ENCODE results near the gene SIPA1L3. TPM values are rescaled to one million over a fixed set of nuclear protein-coding genes. Genes with fewer than 3 reads are reported as not detected.

The SIPA1L3 gene
- total RNA-seq, 1 experiment from 2014 or later: 19.9 TPM

DNA sequence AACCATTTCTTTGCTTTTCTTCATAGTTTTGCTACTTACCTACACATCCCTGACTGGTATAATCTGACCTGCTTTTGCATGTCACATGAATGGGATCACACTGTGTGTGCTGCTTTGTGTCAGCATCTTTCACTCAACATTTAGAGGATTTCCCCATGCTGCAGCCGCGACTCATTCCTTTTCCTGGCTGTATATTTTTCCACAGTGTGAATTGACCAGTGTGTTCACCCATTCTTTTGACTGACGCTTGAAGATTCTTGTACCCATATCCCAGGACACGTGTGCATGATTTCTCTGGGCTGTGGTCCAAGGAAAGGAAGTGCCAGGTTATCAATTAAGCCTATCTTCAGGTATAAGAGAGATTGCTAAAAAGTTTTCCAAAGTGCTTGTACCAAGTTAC, 198.6 kb downstream of the SIPA1L3 start:
- ChIA-PET POLR2A (ENCODE audit: low non-redundant PET) (no interaction called here), CTCF (no interaction called here)
- no peaks in the 10 kb centered on the region for H3K9me3 ChIP-seq (ENCODE audit: low read depth, low read length, poor library complexity, severe bottlenecking)
- BruUV-seq (replicated peaks): no TSS peak
- no peaks in the 10 kb centered on the region for H3K36me3 ChIP-seq (ENCODE audit: insufficient read depth, low read length, poor library complexity, severe bottlenecking)
- H3K4me3 ChIP-seq (ENCODE audit: low read depth, low read length, poor library complexity, severe bottlenecking): no peak overlapping the region
- no peaks in the 10 kb centered on the region for H3K4me1 ChIP-seq (ENCODE audit: insufficient read depth, low read length, poor library complexity, severe bottlenecking)
- H3K27me3 ChIP-seq (replicated peaks; ENCODE audit: insufficient read depth, low read depth, low read length, poor library complexity): no peaks in the 10 kb centered on the region
- no peak overlapping the region for H3K27ac ChIP-seq (ENCODE audit: low read depth, low read length, poor library complexity, severe bottlenecking)
- no peak for DNase-seq (ENCODE audit: low spot score)
- intact Hi-C loops (cut with micrococcal nuclease; ENCODE audit: unreplicated experiment): no loop called here
- TF ChIP-seq EZH2 (IDR thresholded peaks at IDR 0.05; ENCODE audit: borderline replicate concordance, low read depth, low read length, poor library complexity, severe bottlenecking): no peak
- TF ChIP-seq, protein P1, sequence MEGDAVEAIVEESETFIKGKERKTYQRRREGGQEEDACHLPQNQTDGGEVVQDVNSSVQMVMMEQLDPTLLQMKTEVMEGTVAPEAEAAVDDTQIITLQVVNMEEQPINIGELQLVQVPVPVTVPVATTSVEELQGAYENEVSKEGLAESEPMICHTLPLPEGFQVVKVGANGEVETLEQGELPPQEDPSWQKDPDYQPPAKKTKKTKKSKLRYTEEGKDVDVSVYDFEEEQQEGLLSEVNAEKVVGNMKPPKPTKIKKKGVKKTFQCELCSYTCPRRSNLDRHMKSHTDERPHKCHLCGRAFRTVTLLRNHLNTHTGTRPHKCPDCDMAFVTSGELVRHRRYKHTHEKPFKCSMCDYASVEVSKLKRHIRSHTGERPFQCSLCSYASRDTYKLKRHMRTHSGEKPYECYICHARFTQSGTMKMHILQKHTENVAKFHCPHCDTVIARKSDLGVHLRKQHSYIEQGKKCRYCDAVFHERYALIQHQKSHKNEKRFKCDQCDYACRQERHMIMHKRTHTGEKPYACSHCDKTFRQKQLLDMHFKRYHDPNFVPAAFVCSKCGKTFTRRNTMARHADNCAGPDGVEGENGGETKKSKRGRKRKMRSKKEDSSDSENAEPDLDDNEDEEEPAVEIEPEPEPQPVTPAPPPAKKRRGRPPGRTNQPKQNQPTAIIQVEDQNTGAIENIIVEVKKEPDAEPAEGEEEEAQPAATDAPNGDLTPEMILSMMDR (conservative IDR thresholded peaks at IDR 0.05; ENCODE audit: low read depth, low read length): no peak

DNA sequence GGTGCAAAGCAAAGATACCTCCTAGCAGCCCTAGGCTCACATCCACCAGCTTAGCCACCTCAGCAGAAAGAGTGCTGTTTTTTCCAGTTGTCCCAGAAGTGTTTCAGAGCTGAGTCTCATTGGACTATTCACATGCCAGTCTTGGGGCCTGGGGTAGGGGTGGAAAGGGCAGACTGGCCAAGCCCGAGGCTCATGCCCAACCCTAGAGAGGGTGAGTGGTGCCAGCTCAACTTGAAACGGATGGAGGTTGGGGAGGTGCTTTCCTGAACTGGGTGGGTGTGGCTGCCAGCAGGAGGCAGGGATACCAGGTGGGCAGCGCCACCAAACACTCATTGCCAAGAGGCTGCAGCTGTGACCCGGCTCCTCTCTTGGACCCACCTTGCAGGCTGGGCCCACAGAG, 200.1 kb downstream of the SIPA1L3 start:
- no peak overlapping the region for H3K27ac ChIP-seq (ENCODE audit: low read depth, low read length, poor library complexity, severe bottlenecking)
- H3K4me1 ChIP-seq (ENCODE audit: insufficient read depth, low read length, poor library complexity, severe bottlenecking): no peaks in the 10 kb centered on the region
- BruUV-seq (replicated peaks): no TSS peak
- ChIA-PET POLR2A (ENCODE audit: low non-redundant PET) (no interaction called here), CTCF (no interaction called here)
- no peaks in the 10 kb centered on the region for H3K36me3 ChIP-seq (ENCODE audit: insufficient read depth, low read length, poor library complexity, severe bottlenecking)
- TF ChIP-seq, protein P1 (conservative IDR thresholded peaks at IDR 0.05; ENCODE audit: low read depth, low read length): no peak
- no peak for TF ChIP-seq EZH2 (IDR thresholded peaks at IDR 0.05; ENCODE audit: borderline replicate concordance, low read depth, low read length, poor library complexity, severe bottlenecking)
- intact Hi-C loops (cut with micrococcal nuclease; ENCODE audit: unreplicated experiment): no loop called here
- H3K9me3 ChIP-seq (ENCODE audit: low read depth, low read length, poor library complexity, severe bottlenecking): no peaks in the 10 kb centered on the region
- DNase-seq (ENCODE audit: low spot score): no peak
- no peak overlapping the region for H3K4me3 ChIP-seq (ENCODE audit: low read depth, low read length, poor library complexity, severe bottlenecking)
- H3K27me3 ChIP-seq (replicated peaks; ENCODE audit: insufficient read depth, low read depth, low read length, poor library complexity): no peaks in the 10 kb centered on the region

DNA sequence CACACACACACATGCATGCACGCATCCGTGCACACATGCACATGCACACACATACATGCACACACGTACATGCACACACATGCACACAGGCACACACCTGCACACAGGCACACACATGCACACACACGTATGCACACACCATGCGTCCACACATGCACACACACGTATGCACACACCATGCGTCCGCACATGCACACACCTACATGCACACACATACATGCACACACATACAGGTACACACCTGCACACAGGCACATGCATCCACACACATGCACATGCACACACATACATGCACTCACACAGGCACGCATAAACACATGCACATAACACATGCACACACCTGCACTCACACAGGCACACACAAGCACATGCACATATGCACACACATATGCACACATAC, 204.9 kb downstream of the SIPA1L3 start:
- no peak overlapping the region for H3K27ac ChIP-seq (ENCODE audit: low read depth, low read length, poor library complexity, severe bottlenecking)
- H3K4me3 ChIP-seq (ENCODE audit: low read depth, low read length, poor library complexity, severe bottlenecking): no peak overlapping the region
- H3K36me3 ChIP-seq (ENCODE audit: insufficient read depth, low read length, poor library complexity, severe bottlenecking): no peaks in the 10 kb centered on the region
- no peak for DNase-seq (ENCODE audit: low spot score)
- no peaks in the 10 kb centered on the region for H3K9me3 ChIP-seq (ENCODE audit: low read depth, low read length, poor library complexity, severe bottlenecking)
- BruUV-seq (replicated peaks): no TSS peak
- ChIA-PET POLR2A (ENCODE audit: low non-redundant PET) (no interaction called here), CTCF (no interaction called here)
- intact Hi-C loops (cut with micrococcal nuclease; ENCODE audit: unreplicated experiment): no loop called here
- H3K27me3 ChIP-seq (replicated peaks; ENCODE audit: insufficient read depth, low read depth, low read length, poor library complexity): no peaks in the 10 kb centered on the region
- TF ChIP-seq, protein P1 (conservative IDR thresholded peaks at IDR 0.05; ENCODE audit: low read depth, low read length): no peak
- no peak for TF ChIP-seq EZH2 (IDR thresholded peaks at IDR 0.05; ENCODE audit: borderline replicate concordance, low read depth, low read length, poor library complexity, severe bottlenecking)
- H3K4me1 ChIP-seq (ENCODE audit: insufficient read depth, low read length, poor library complexity, severe bottlenecking): no peaks in the 10 kb centered on the region

Measured in A673 (cell line).